BLaER1 (cell line): Measurements from ENCODE around the gene HHEX.

Experiments used
- H3K27ac ChIP-seq: shearing (Covaris generic); formaldehyde crosslinking; 2 replicates; pipeline ENCODE4 v1.8.1; 2022
- H3K27me3 ChIP-seq: shearing (Covaris generic); formaldehyde crosslinking; 2 replicates; pipeline ENCODE4 v1.8.1; 2022
- H3K36me3 ChIP-seq: shearing (Covaris generic); formaldehyde crosslinking; 2 replicates; pipeline ENCODE4 v1.8.1; 2022
- H3K4me1 ChIP-seq: shearing (Covaris generic); formaldehyde crosslinking; 2 replicates; pipeline ENCODE4 v1.8.1; 2022
- H3K4me2 ChIP-seq: shearing (Covaris generic); formaldehyde crosslinking; 2 replicates; pipeline ENCODE4 v1.8.1; 2022
- H3K4me3 ChIP-seq: shearing (Covaris generic); formaldehyde crosslinking; 2 replicates; pipeline ENCODE4 v1.8.1; 2022
- H3K9ac ChIP-seq: shearing (Covaris generic); formaldehyde crosslinking; 2 replicates; pipeline ENCODE4 v1.8.1; 2022
- H3K9me3 ChIP-seq: shearing (Covaris generic); formaldehyde crosslinking; 2 replicates; pipeline ENCODE4 v1.8.1; 2022
- H4K20me1 ChIP-seq: shearing (Covaris generic); formaldehyde crosslinking; 2 replicates; pipeline ENCODE4 v1.8.1; 2022
- Cebpa-rat ChIP-seq: shearing (Covaris generic); IDR thresholded peaks from 2 replicates; pipeline ENCODE4 v1.8.1; 2022

The HHEX gene

DNA sequence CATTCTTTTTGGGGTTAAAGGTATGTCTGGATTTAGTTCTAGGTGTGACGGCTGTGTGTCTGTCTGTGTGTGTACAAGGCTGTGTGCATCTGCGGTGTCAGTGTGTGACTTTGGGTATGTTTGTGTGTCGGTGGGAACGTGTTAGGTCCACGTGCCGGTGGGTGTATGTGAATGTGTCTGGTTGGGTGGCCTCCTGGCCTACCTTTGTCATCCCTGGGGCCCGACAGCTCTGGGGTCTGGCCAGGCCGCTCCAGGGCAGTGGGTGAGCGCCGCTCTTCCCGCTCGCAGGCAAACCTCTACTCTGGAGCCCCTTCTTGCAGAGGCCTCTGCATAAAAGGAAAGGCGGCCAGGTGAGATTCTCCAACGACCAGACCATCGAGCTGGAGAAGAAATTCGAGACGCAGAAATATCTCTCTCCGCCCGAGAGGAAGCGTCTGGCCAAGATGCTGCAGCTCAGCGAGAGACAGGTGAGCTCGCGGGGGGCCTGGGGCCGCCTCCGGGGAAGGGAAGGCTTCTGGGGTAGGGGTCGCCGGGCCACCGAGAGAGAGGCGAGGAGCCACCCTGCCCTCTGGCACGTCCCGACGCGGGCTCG lies 2.4 kb downstream of the HHEX start:
- Histone ChIP-seq H4K20me1 (peaks cover 7% of the 10 kb centered on the region; the same call in 1 of the 2 replicates), H3K36me3 (peaks cover 22% of the 10 kb centered on the region), H3K27ac (peak overlapping the region; percentile 94), H3K4me2 (peak overlapping the region; percentile 91), H3K4me1 (peaks cover 33% of the 10 kb centered on the region), H3K4me3 (peak overlapping the region; percentile 84), H3K9ac (peak overlapping the region; percentile 87), H3K9me3 (no peaks in the 10 kb centered on the region), H3K27me3 (peaks cover 50% of the 10 kb centered on the region)
- TF ChIP-seq Cebpa-rat = no peak

DNA sequence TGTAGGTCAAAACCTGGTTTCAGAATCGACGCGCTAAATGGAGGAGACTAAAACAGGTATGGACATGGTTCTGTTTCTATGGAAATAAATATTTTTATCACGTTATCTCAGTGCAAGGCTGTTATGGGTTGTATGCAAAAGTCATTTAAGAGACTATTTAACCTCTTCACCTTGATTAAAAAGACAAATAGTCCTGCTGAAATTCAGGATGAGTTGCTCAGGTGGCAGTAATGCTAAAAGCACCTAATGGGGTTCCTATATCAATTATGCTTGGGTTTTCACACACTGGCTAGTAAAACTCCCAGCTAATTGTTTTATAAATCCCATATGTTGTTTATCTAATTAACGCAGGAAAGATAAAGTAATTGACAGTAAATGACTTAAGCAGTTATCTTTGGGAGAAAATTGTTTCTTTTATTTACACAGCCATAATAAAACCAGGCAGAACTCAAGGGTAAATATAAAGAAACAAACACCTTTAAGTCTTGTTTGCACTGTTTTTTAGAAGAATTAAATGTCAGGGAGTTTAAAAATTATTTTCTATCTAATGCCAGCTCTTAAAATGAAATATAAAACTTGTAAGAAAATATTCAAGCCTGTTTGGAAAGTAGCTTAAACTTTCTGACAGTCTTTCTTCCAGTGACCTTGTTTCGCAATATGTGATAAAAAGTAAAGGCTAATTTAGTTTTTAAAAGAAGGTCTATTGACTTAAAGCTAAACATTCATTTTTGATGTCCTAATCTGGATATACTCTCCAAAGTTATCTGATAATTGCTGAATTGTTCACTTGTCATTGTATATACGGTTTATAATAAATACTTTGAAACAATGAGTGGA lies 3.2 kb downstream of the HHEX start:
- no peaks in the 10 kb centered on the region for H3K9me3 ChIP-seq
- peak overlapping the region; percentile 84 for H3K4me3 ChIP-seq
- peaks cover 50% of the 10 kb centered on the region for H3K27me3 ChIP-seq
- no peak overlapping the region for H3K9ac ChIP-seq
- H3K4me2 ChIP-seq = peak overlapping the region; percentile 91
- TF ChIP-seq Cebpa-rat = no peak
- H3K4me1 ChIP-seq = peaks cover 33% of the 10 kb centered on the region
- H3K36me3 ChIP-seq = peaks cover 22% of the 10 kb centered on the region
- no peak overlapping the region for H3K27ac ChIP-seq
- peaks cover 7% of the 10 kb centered on the region; the same call in 1 of the 2 replicates for H4K20me1 ChIP-seq

DNA sequence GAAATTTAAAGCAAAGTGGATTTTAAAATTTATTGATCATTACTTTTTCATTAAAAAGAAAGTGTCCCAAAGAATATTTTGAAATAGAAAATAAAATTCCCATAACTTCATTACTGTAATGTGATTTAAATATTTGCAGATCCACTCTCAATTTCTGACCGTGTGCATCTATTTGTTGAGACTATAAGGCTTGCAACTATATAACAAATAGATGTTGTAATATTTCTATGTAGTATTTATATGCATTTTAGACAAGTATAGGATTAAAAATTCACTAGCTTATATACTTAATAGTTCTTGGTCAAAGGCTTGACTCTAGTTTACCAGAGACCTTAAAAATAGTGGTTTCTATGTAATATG lies 3.8 kb downstream of the HHEX start:
- Histone ChIP-seq H3K27ac (no peak overlapping the region), H3K36me3 (peaks cover 22% of the 10 kb centered on the region), H3K4me3 (no peak overlapping the region), H3K27me3 (peaks cover 46% of the 10 kb centered on the region), H3K9ac (no peak overlapping the region), H3K4me2 (no peak overlapping the region), H4K20me1 (peaks cover 7% of the 10 kb centered on the region; the same call in 1 of the 2 replicates), H3K9me3 (no peaks in the 10 kb centered on the region), H3K4me1 (peaks cover 38% of the 10 kb centered on the region)
- TF ChIP-seq Cebpa-rat = no peak

GRCh38 chr10:92695679-92696605 lies 6.2 kb downstream of the HHEX start:
- Histone ChIP-seq H3K4me3 (no peak overlapping the region), H3K27ac (no peak overlapping the region), H4K20me1 (peaks cover 7% of the 10 kb centered on the region; the same call in 1 of the 2 replicates), H3K36me3 (peaks cover 22% of the 10 kb centered on the region), H3K4me1 (peaks cover 47% of the 10 kb centered on the region), H3K27me3 (peaks cover 23% of the 10 kb centered on the region), H3K9ac (no peak overlapping the region), H3K9me3 (no peaks in the 10 kb centered on the region), H3K4me2 (no peak overlapping the region)
- no peak for TF ChIP-seq Cebpa-rat

DNA sequence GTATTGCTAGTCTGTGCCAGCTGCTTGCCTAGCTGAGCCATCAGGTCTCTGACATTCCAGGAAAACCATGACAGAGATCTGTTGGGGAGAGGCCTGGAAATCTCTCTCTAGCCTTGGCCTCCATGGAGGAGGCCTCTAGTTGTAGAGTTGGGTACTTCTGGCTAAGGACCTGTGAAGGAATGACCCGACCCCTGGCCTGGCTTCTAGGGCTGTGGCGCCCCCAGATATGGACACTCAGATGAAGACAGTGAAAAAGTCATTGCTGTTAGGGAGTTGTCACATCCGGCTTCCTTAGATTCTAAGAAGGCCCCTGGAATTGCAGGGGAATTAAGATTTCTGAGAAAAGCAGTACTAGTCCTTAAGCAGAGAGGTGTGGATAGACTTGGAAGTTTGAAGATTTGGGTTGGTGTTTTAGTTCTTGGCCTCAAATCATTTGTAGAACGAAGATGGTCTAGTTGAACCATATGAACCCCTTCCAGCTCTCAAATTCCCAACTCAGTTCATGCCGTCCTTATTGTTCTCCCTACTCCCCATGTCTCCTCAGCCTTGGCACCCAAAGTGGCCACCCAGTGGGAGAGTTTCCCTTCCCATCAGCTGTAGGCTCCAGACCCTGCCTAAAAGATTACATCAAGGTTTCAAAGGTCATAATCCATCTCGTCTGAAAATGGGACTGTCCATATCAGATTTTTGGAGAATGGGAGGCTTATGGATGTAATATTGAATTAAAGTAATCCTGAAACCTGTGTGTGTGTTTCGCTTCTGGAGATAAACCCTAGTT lies 7.0 kb downstream of the HHEX start:
- no peak overlapping the region for H3K4me3 ChIP-seq
- H3K36me3 ChIP-seq = peaks cover 22% of the 10 kb centered on the region
- peaks cover 14% of the 10 kb centered on the region for H3K27me3 ChIP-seq
- no peak overlapping the region for H3K27ac ChIP-seq
- no peaks in the 10 kb centered on the region for H3K9me3 ChIP-seq
- no peak overlapping the region for H3K9ac ChIP-seq
- H3K4me1 ChIP-seq = peaks cover 39% of the 10 kb centered on the region
- H4K20me1 ChIP-seq = peaks cover 7% of the 10 kb centered on the region; the same call in 1 of the 2 replicates
- no peak for TF ChIP-seq Cebpa-rat
- H3K4me2 ChIP-seq = no peak overlapping the region

DNA sequence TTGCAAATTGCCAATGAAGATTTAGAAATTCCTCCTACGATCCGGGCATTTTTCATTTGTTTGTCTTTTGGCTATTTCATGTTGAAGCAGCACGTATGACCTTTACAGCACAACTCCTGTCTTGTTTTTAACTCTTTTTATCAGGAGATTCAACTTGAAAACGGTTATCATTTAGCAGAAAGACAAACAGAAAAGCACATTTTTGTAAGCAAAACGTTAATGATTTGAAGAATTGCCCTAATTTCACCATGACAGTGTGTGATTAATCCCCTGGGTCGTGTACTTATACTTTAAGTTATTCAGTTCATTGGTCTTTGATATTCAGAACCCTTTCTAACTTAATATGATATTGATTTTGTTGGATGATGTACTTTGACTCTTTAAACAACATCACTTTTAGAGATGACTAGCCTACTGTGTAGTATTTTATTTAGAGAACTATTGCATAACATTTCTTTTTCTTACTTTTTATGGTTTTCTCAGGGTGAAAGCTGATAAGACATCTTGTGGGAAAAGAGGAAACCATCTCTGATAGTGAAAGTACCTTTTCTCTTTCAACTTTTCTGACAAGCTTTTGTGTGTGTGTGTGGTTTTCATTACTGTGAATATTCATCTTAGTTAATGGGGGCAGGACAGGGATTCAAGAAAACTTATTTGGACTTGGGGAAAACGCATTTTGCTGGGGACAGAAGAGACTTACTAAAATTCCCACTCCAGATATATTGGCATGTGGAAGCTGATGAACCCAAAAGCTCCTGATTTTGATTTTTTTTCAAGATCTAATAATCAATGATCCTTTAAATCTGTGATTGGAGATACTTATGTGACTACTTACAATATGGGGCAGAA lies 8.1 kb downstream of the HHEX start:
- Histone ChIP-seq H3K4me1 (peaks cover 36% of the 10 kb centered on the region), H3K9me3 (no peaks in the 10 kb centered on the region), H3K4me3 (no peak overlapping the region), H3K27ac (no peak overlapping the region), H4K20me1 (no peaks in the 10 kb centered on the region), H3K27me3 (peaks cover 3% of the 10 kb centered on the region; the same call in 1 of the 2 replicates), H3K4me2 (peak overlapping the region; percentile 94), H3K36me3 (peaks cover 15% of the 10 kb centered on the region), H3K9ac (no peak overlapping the region)
- no peak for TF ChIP-seq Cebpa-rat

- Histone ChIP-seq H3K27me3 (no peaks in the 10 kb centered on the region), H3K9me3 (no peaks in the 10 kb centered on the region), H3K9ac (peak overlapping the region; percentile 73), H3K4me2 (peak overlapping the region; percentile 94), H4K20me1 (no peaks in the 10 kb centered on the region), H3K4me1 (peaks cover 38% of the 10 kb centered on the region), H3K4me3 (peak overlapping the region; percentile 67), H3K27ac (peak overlapping the region; percentile 73), H3K36me3 (peaks cover 15% of the 10 kb centered on the region)
- TF ChIP-seq Cebpa-rat = no peak
Measured at GRCh38 chr10:92699193-92699517, 9.4 kb downstream of the HHEX start.

- TF ChIP-seq Cebpa-rat = no peak
- Histone ChIP-seq H3K36me3 (peaks cover 11% of the 10 kb centered on the region), H3K27ac (peak overlapping the region; percentile 73), H3K27me3 (no peaks in the 10 kb centered on the region), H3K4me1 (peaks cover 38% of the 10 kb centered on the region), H3K9ac (peak overlapping the region; percentile 73), H3K9me3 (no peaks in the 10 kb centered on the region), H3K4me3 (peak overlapping the region; percentile 67), H3K4me2 (peak overlapping the region; percentile 94), H4K20me1 (no peaks in the 10 kb centered on the region)
Measured at GRCh38 chr10:92699518-92700381, 10.0 kb downstream of the HHEX start.
